Measurements from ENCODE around the gene RAG2. TPM values are rescaled to one million over a fixed set of nuclear protein-coding genes. Genes with fewer than 3 reads are reported as not detected.

RAG2 gene
- not detected in 2 replicates for total RNA-seq

DNA sequence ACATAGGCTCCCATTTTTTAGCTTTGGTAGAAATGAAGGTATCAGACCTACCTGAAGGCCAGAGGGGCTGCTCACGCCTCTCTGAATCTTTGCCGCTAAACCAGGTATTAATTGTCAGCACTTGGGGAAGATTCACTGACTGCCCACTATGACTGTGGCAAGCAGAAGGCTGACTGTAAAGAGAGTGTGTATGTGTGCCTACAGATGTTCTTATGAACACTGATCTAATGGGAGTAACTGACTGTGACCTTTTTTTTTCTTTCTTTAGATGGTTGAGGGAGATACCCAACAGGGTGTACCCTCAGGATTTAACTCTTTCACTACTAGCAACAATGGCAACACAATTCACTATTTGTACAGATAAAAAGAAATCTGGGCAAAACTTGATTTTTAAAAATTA, at the start of gene RAG2:
RAG2 (minus strand) TSS at position 186 of the 400 bp plus-strand sequence. CDS start 4,068 bp downstream, outside the sequence.
- H3K4me3 Mint-ChIP-seq: no peak within 1 kb of the TSS
- peaks cover 19% of the 10 kb centered on the region for H3K27me3 Mint-ChIP-seq (ENCODE audit: insufficient read depth)
- no peak for DNase-seq (ENCODE audit: low spot score)
- no peak within 1 kb of the TSS for H3K27ac Mint-ChIP-seq
- H3K4me1 Mint-ChIP-seq (ENCODE audit: low read depth): peaks cover 9% of the 10 kb centered on the region
- no peaks in the 10 kb centered on the region for H3K9me3 Mint-ChIP-seq
- intact Hi-C loops (cut with micrococcal nuclease): no loop called here
- H3K36me3 Mint-ChIP-seq (ENCODE audit: low read depth): no peaks in the 10 kb centered on the region

DNA sequence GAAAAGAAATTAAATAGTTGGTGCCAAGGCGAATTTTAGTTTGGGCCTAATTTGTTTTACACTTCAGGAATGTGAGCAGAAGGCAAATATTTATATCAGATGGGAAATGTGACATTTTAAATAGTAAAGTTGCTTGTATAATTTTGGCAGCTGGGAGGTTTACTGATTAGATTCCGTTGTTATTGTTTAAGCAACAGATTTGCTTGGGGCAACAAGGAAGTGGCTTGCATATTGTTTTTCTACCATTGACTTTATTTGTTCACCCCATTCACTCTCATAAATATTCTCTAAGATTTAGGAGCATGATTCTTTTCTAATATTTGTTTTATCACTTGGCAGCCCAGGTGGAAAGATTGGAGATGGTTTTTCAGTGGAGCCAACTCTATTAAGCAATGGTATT, 40.5 kb upstream of the RAG2 start:
- Mint-ChIP-seq H3K4me3 (no peak overlapping the region), H3K27ac (no peak overlapping the region), H3K36me3 (ENCODE audit: low read depth) (no peaks in the 10 kb centered on the region), H3K4me1 (ENCODE audit: low read depth) (no peaks in the 10 kb centered on the region), H3K27me3 (ENCODE audit: insufficient read depth) (no peaks in the 10 kb centered on the region), H3K9me3 (no peaks in the 10 kb centered on the region)
- no peak for DNase-seq (ENCODE audit: low spot score)
- intact Hi-C loops (cut with micrococcal nuclease): no loop called here

DNA sequence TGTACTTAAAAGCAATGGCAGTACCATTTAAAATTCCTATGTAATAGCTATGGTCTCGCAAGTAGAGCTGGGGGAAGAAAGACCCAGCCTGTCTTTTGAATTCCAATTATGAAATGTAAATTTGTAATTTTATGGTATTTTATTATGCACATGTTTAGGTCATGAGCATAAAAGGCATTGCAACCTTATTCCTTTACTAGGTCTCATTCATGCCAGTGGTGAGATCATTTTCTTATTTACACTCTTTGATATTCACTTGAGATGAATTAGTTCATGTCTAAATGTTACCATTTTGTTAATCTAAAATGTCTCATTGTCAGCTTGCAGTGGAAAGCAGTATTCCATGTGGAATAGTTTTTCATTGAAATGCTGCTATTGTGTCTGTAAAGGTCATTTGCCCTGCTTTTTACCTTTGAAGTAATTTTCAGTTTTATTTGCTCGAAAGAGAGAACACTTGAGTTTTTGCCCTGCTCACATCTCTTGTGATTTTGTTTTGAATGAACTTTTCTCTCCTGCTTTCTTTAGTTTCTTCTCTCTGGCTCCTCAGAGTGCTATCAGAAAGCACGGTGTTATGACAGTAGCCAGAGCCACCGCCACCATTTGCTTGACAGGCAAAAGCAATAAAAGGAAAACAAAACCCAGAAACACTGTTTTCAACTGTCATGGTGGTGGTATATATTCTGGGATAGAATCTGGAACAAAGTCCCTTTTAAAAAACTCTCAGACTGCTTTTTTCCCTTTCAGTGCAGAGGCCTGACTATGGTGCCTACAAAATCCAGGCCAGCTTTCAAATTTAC, 37.2 kb upstream of the RAG2 start:
- intact Hi-C loops (cut with micrococcal nuclease): no loop called here
- no peaks in the 10 kb centered on the region for H3K9me3 Mint-ChIP-seq
- H3K4me1 Mint-ChIP-seq (ENCODE audit: low read depth): no peaks in the 10 kb centered on the region
- H3K36me3 Mint-ChIP-seq (ENCODE audit: low read depth): no peaks in the 10 kb centered on the region
- H3K4me3 Mint-ChIP-seq: no peak overlapping the region
- DNase-seq (ENCODE audit: low spot score): no peak
- no peak overlapping the region for H3K27ac Mint-ChIP-seq
- H3K27me3 Mint-ChIP-seq (ENCODE audit: insufficient read depth): peaks cover 1% of the 10 kb centered on the region

DNA sequence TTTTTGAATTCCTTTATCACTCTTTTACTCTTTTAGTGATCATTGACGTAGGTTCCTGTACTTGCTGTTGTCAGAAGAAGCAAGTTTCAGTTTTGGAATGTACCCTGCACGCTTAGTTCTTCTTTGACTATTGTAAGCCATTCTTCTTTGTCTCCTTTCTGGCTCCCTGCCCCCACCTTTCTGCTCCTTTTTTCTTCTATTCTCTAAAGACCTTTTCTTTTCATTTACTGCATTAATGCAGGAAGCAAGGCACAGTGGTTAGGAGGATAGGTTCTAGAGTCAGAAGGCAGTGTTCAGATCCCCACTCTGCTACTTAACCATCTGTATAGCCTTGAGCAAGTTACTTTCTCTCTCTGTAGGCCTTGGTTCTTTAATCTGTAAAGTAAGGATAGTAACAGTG, 33.7 kb upstream of the RAG2 start:
- intact Hi-C loops (cut with micrococcal nuclease): no loop called here

DNA sequence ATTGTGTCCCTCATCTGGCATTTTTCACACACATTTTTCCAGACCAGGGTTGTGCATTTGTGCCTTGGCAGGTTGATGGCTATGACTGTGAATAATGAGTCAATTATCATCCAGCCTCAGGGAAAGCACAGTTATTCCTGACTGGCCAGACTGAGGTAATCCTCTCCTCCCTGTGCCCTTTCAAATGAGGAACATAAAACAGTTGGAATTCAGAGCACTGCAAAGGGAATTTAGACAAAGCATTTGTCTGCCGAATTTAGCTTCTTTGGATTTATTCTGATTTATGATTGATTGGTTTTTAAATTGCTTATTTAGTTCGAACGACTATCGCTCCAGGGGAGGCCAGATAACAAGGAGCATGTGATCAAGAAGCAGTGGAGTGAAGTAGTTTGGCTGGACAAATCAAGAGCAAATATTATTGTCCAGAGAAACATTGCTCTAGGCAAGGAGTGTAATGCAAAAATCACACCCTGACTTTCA, 30.8 kb upstream of the RAG2 start:
- DNase-seq (ENCODE audit: low spot score): no peak
- Mint-ChIP-seq H3K4me1 (ENCODE audit: low read depth) (no peaks in the 10 kb centered on the region), H3K27ac (no peak overlapping the region), H3K9me3 (no peaks in the 10 kb centered on the region), H3K4me3 (no peak overlapping the region), H3K27me3 (ENCODE audit: insufficient read depth) (peaks cover 6% of the 10 kb centered on the region), H3K36me3 (ENCODE audit: low read depth) (no peaks in the 10 kb centered on the region)
- intact Hi-C loops (cut with micrococcal nuclease): no loop called here

More for the DNA sequence above, 33.7 kb upstream of the RAG2 start:
- Mint-ChIP-seq H3K4me3 (no peak overlapping the region), H3K36me3 (ENCODE audit: low read depth) (no peaks in the 10 kb centered on the region), H3K27ac (no peak overlapping the region), H3K27me3 (ENCODE audit: insufficient read depth) (peaks cover 4% of the 10 kb centered on the region), H3K4me1 (ENCODE audit: low read depth) (no peaks in the 10 kb centered on the region), H3K9me3 (no peaks in the 10 kb centered on the region)
- DNase-seq (ENCODE audit: low spot score): no peak

DNA sequence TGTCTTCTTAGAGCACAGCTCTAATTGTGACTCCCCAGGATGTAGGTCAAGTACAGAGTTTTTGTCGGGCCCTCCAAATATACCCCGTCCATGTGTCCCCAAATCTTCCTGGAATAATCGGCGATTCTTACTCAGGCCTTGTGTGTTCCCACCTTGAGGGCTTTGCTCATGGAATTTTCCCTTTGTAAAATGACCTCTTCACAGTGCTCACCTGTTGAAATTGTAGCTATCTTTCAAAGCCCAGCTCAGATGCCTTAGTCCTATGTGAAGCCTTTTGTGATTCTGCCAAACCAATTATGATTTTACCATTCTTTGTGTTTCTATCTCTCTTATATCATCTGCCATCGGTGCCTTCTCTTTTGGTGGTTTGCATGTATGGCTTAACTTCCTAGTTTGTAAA, 30.1 kb upstream of the RAG2 start:
- H3K36me3 Mint-ChIP-seq (ENCODE audit: low read depth): no peaks in the 10 kb centered on the region
- no peak overlapping the region for H3K27ac Mint-ChIP-seq
- peaks cover 6% of the 10 kb centered on the region for H3K27me3 Mint-ChIP-seq (ENCODE audit: insufficient read depth)
- H3K4me1 Mint-ChIP-seq (ENCODE audit: low read depth): no peaks in the 10 kb centered on the region
- H3K4me3 Mint-ChIP-seq: no peak overlapping the region
- intact Hi-C loops (cut with micrococcal nuclease): no loop called here
- no peak for DNase-seq (ENCODE audit: low spot score)
- no peaks in the 10 kb centered on the region for H3K9me3 Mint-ChIP-seq

DNA sequence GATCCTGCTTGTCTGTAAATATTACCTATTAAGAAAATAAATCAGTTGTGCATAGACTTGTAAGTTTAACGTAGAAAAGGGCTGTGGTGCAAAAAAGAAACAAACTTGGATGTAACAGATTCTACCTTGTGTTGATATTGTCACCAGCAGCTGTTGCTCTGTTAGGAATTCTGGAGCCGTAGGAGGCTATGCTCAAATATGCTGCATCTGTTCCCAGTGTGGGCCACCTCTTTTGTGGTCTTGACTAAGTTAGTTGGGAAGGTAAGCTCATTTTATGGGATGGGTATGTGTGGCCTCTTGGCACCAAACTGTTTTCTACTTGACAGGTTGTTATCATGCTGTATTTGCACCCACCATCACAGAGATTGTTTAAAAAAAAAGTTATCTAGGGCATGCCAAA, 29.4 kb upstream of the RAG2 start:
- Mint-ChIP-seq H3K27ac (no peak overlapping the region), H3K4me3 (no peak overlapping the region), H3K9me3 (no peaks in the 10 kb centered on the region), H3K27me3 (ENCODE audit: insufficient read depth) (peaks cover 6% of the 10 kb centered on the region), H3K36me3 (ENCODE audit: low read depth) (no peaks in the 10 kb centered on the region), H3K4me1 (ENCODE audit: low read depth) (no peaks in the 10 kb centered on the region)
- intact Hi-C loops (cut with micrococcal nuclease): no loop called here
- DNase-seq (ENCODE audit: low spot score): no peak

DNA sequence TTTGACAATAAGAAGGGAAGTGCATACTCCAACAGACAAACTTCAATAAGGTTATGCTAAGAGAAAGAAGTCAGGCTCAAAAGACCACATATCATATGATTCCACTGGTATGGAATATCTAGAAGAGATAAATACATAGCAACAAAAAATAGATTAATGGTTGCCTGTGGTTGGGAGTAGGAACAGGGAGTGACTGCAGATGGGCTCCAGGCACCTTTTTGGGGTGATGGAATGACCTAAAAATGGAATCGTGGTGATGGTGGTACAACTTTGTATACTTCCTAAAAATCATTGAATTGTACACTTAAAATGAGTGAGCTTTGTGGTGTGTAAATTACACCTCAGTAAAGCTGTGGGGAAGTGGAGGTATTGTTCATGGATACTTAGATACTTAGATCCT, 29.0 kb upstream of the RAG2 start:
- Mint-ChIP-seq H3K36me3 (ENCODE audit: low read depth) (no peaks in the 10 kb centered on the region), H3K27ac (no peak overlapping the region), H3K27me3 (ENCODE audit: insufficient read depth) (peaks cover 6% of the 10 kb centered on the region), H3K9me3 (no peaks in the 10 kb centered on the region), H3K4me3 (no peak overlapping the region), H3K4me1 (ENCODE audit: low read depth) (no peaks in the 10 kb centered on the region)
- DNase-seq (ENCODE audit: low spot score): no peak
- intact Hi-C loops (cut with micrococcal nuclease): no loop called here

DNA sequence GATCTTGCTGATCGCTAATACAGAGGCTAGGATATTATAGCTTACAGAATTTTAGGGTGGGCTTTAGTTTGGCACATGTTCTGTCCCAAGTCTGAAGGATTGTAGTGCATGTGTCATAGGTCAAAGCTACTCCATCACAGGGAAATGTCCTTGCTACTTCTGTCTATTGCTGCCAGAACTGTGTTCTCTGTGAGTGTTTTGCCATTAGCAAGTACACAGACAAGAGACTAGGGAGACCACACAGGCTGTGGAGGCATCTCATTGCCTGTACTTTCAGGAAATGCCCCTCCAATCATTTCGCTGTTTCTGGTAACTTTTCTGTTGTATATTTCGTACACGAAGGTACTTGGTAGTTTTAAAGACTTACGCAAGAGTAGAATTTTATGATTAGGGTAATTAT, 25.5 kb upstream of the RAG2 start:
- no peaks in the 10 kb centered on the region for H3K9me3 Mint-ChIP-seq
- no peak overlapping the region for H3K27ac Mint-ChIP-seq
- H3K4me1 Mint-ChIP-seq (ENCODE audit: low read depth): no peaks in the 10 kb centered on the region
- H3K36me3 Mint-ChIP-seq (ENCODE audit: low read depth): no peaks in the 10 kb centered on the region
- no peak overlapping the region for H3K4me3 Mint-ChIP-seq
- intact Hi-C loops (cut with micrococcal nuclease): no loop called here
- no peak for DNase-seq (ENCODE audit: low spot score)
- peaks cover 5% of the 10 kb centered on the region for H3K27me3 Mint-ChIP-seq (ENCODE audit: insufficient read depth)

DNA sequence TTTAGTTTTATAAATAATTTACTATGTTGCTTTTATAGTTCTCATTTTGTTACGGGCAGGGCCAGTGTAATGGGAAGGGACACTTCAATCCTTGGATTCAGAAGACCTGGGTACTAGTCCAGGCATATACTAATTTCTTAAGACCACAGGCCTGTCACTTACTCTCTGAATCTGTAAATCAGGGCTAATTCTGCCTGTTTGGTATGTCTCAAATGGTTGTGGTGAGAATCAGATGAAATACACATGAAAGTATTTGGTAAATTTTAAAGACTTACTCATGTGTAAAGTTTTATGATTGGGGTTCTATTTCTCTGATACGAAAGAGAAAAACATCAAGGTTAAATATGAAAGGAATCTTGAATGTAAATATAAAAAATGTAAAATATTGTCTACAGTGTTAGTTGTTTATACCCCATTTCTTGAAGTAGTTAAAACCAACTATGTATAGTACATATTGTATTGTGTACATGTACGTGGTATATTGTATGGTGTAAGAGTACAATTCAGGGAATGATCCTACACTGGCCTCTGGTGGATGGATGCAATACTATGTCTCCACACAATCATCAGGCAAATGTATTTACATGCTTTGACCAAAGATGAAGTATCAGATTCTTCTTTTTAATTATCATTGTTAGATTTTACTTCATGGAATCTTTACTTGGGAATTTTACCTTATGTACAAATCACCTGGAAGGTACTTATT, 24.5 kb upstream of the RAG2 start:
- Mint-ChIP-seq H3K9me3 (no peaks in the 10 kb centered on the region), H3K36me3 (ENCODE audit: low read depth) (no peaks in the 10 kb centered on the region), H3K4me3 (no peak overlapping the region), H3K27ac (no peak overlapping the region), H3K4me1 (ENCODE audit: low read depth) (no peaks in the 10 kb centered on the region), H3K27me3 (ENCODE audit: insufficient read depth) (peaks cover 8% of the 10 kb centered on the region)
- intact Hi-C loops (cut with micrococcal nuclease): loop anchor here (1.0 kb wide), 2 partner anchors 58 to 112 kb away; partner anchors contain the start of gene TRAF6
- DNase-seq (ENCODE audit: low spot score): no peak

DNA sequence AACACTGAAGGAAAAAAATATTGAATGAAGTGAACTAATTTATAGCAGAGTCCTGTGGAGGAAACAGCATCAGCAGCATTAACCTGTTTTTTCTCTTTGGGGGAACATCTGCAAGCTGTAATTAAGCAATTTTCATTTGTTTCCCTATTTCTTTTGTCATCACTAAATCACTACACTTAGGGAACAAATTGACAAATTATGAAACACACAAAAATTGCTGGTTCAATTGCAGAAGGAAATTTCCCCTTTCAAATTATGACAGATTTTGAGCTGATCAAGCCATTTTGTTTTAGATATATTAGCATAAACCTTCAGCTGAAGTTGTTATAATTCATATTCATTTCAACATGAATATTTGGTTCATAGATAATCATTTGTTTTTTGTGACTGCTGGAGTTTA, 22.2 kb upstream of the RAG2 start:
- no peaks in the 10 kb centered on the region for H3K36me3 Mint-ChIP-seq (ENCODE audit: low read depth)
- intact Hi-C loops (cut with micrococcal nuclease): no loop called here
- no peak for DNase-seq (ENCODE audit: low spot score)
- peaks cover 8% of the 10 kb centered on the region for H3K27me3 Mint-ChIP-seq (ENCODE audit: insufficient read depth)
- no peak overlapping the region for H3K27ac Mint-ChIP-seq
- H3K4me1 Mint-ChIP-seq (ENCODE audit: low read depth): no peaks in the 10 kb centered on the region
- H3K9me3 Mint-ChIP-seq: no peaks in the 10 kb centered on the region
- no peak overlapping the region for H3K4me3 Mint-ChIP-seq

DNA sequence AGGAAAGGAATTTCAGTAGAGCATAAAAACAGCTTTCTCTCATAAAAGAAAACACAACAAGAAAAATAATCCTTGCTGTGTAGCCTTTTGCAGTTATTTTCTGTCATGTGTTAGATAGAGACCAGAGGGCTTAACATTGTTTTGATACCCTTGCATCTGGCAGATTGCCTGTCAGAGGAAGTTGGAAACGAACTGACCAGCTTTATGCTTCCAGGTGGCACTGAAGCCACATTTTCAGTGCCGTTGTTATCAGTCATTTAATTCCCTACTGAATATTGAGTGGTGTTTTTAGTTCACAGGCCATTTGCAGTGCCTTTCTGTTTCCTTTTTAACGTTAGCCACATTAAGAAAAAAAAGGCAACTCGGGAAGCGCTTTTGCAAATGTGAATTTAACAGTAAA, 21.5 kb upstream of the RAG2 start:
- Mint-ChIP-seq H3K9me3 (no peaks in the 10 kb centered on the region), H3K27me3 (ENCODE audit: insufficient read depth) (peaks cover 8% of the 10 kb centered on the region), H3K4me1 (ENCODE audit: low read depth) (no peaks in the 10 kb centered on the region), H3K36me3 (ENCODE audit: low read depth) (no peaks in the 10 kb centered on the region), H3K4me3 (no peak overlapping the region), H3K27ac (no peak overlapping the region)
- intact Hi-C loops (cut with micrococcal nuclease): no loop called here
- no peak for DNase-seq (ENCODE audit: low spot score)

DNA sequence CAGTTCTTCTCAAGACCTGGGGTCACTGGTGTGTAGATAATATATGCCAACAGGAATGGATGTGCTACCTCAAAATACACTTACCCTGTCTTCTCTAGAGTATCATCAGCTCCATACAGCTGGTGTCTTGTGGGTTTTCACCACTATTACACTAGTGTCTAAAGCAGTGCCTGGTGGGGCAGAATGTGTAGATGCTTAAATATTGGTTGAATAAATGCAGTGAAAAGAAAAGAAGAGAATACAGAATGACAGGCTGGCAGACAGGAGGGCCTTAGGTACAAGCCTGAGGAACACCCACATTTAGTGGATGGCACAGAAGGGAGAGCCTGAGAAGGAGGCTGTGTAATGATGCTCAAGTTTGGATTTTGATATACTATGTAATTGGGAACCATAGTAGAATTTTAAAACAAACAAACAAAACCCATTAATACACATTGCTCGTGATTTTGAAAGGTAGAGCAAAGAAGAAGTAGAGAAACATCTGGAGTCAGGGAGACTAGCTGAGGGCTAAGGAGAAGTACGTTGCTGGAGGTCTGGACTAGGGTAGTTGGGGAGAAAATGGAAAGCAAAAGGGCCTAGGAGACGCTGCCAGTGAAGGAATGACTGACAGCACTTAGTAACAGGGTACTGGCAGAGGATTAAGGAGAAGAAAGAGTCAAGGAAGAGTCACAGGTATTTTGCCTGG, 20.5 kb upstream of the RAG2 start:
- Mint-ChIP-seq H3K9me3 (no peaks in the 10 kb centered on the region), H3K27ac (no peak overlapping the region), H3K36me3 (ENCODE audit: low read depth) (no peaks in the 10 kb centered on the region), H3K4me1 (ENCODE audit: low read depth) (no peaks in the 10 kb centered on the region), H3K4me3 (no peak overlapping the region), H3K27me3 (ENCODE audit: insufficient read depth) (peaks cover 5% of the 10 kb centered on the region)
- DNase-seq (ENCODE audit: low spot score): no peak
- intact Hi-C loops (cut with micrococcal nuclease): no loop called here
